Renal cortex interstitium (tissue), 15 donors: ENCODE data around the gene DSE. TPM values are rescaled to one million over a fixed set of nuclear protein-coding genes. Genes with fewer than 3 reads are reported as not detected.
A peak's percentile ranks its signal among the peaks of the same experiment; 100 is the strongest.
"Not testable (repeated sequence)": the region's sequence is repeated elsewhere in the genome, so short reads cannot be mapped to it uniquely, and the experiment has no call there.

Experiments
- DNase-seq, 11 donors: peaks; one replicate each; pipeline ENCODE4 v3.0.0-alpha.2; 2013; ENCODE audit warnings: low read depth in 9 of 11, low spot score in 4 of 11; ENCODE audit errors: extremely low read depth in 1 of 11
- long read RNA-seq, 16 experiments: transcript quantifications; one replicate each; lab custom pipeline, GENCODE V29; 2026
- polyA plus RNA-seq, 3 donors: library from polyadenylated mRNA; unstranded; fragments of 120-200 nt; gene quantifications; one replicate each; pipeline ENCODE4 v1.2.1, GENCODE V29; 2013; ENCODE audit not compliant: insufficient read length in 3 of 3

The DSE gene
- 10 to 100 TPM; 38.7 to 42.5 (median 42.1) TPM for polyA plus RNA-seq
- long read RNA-seq, donor 1, full-length matches to known transcripts: 6 of 6 reads
- long read RNA-seq, donor 1, partial matches to known transcripts: 0 of 6 reads
- long read RNA-seq, donor 1, other reads (novel, unspliced or antisense): 0 of 6 reads
- long read RNA-seq, donor 2, full-length matches to known transcripts: 3 of 17 reads
- long read RNA-seq, donor 2, partial matches to known transcripts: 14 of 17 reads
- long read RNA-seq, donor 2, other reads (novel, unspliced or antisense): 0 of 17 reads
- long read RNA-seq, donor 3, full-length matches to known transcripts: 7 of 12 reads
- long read RNA-seq, donor 3, partial matches to known transcripts: 5 of 12 reads
- long read RNA-seq, donor 3, other reads (novel, unspliced or antisense): 0 of 12 reads
- long read RNA-seq, donor 4, full-length matches to known transcripts: 4 of 18 reads
- long read RNA-seq, donor 4, partial matches to known transcripts: 14 of 18 reads
- long read RNA-seq, donor 4, other reads (novel, unspliced or antisense): 0 of 18 reads
- long read RNA-seq, donor 5: 0 reads
- long read RNA-seq, donor 6, full-length matches to known transcripts: 3 of 3 reads
- long read RNA-seq, donor 6, partial matches to known transcripts: 0 of 3 reads
- long read RNA-seq, donor 6, other reads (novel, unspliced or antisense): 0 of 3 reads
- long read RNA-seq, donor 7, full-length matches to known transcripts: 5 of 5 reads
- long read RNA-seq, donor 7, partial matches to known transcripts: 0 of 5 reads
- long read RNA-seq, donor 7, other reads (novel, unspliced or antisense): 0 of 5 reads
- long read RNA-seq, donor 8: 0 reads
- long read RNA-seq, donor 9, full-length matches to known transcripts: 2 of 2 reads
- long read RNA-seq, donor 9, partial matches to known transcripts: 0 of 2 reads
- long read RNA-seq, donor 9, other reads (novel, unspliced or antisense): 0 of 2 reads
- long read RNA-seq, donor 10, full-length matches to known transcripts: 4 of 4 reads
- long read RNA-seq, donor 10, partial matches to known transcripts: 0 of 4 reads
- long read RNA-seq, donor 10, other reads (novel, unspliced or antisense): 0 of 4 reads
- long read RNA-seq, donor 11, full-length matches to known transcripts: 3 of 3 reads
- long read RNA-seq, donor 11, partial matches to known transcripts: 0 of 3 reads
- long read RNA-seq, donor 11, other reads (novel, unspliced or antisense): 0 of 3 reads
- long read RNA-seq, donor 12, full-length matches to known transcripts: 1 of 1 reads
- long read RNA-seq, donor 12, partial matches to known transcripts: 0 of 1 reads
- long read RNA-seq, donor 12, other reads (novel, unspliced or antisense): 0 of 1 reads
- long read RNA-seq, donor 13: 0 reads
- long read RNA-seq, donor 14, full-length matches to known transcripts: 4 of 4 reads
- long read RNA-seq, donor 14, partial matches to known transcripts: 0 of 4 reads
- long read RNA-seq, donor 14, other reads (novel, unspliced or antisense): 0 of 4 reads
- long read RNA-seq, donor 15: 0 reads
- long read RNA-seq, donor 16, full-length matches to known transcripts: 10 of 29 reads
- long read RNA-seq, donor 16, partial matches to known transcripts: 19 of 29 reads
- long read RNA-seq, donor 16, other reads (novel, unspliced or antisense): 0 of 29 reads

DNA sequence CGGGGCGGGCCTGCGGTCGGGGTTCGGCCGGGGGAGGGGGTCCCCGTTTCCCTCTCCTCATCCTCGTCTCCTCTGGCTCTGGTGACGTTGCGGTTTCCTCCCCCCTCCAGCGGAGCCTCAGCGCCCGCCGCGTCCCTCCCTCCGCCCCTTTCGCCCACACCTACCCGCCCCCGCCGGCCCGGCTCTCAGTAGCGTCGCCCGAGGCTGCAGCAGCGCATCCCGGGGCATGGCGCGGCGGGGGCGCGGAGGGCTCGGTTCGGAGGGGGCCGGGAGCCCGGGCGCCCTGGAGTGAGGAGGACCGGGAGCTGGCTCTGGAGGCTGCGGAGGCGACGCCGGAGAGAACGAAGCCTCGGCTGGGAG lies at the start of gene DSE:
TSS of gene DSE (plus strand) at position 188 of the 360 bp plus-strand sequence. CDS start 28,304 bp downstream, outside the sequence.
- DNase-seq: peak in 10 of 11 donors; percentile 52 to 86 (median 77)

GRCh38 chr6:116321933-116322332 lies 48.8 kb upstream of the DSE start:
- not testable (repeated sequence) for DNase-seq

DNA sequence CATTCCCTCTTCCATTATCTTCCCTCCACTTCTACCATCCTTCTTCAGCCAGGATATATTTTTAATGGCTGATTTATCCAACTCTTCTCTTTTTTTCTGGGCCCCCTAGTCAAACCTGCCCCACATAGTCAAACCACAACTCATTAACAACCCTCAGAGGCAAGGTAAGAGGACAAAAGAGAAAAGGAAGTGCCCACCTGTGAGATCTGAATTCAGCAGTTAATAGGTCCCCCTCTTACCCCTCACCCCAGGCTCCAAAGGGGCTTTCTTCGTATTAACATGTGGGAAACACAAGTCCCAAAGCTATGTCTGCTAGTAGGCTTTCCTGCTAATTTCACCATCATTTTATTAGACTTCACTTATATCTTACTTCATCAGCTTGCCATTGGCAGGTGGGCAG lies 46.9 kb upstream of the DSE start:
- DNase-seq: no peak

GRCh38 chr6:116325634-116326132 lies 45.1 kb upstream of the DSE start:
- not testable (repeated sequence) for DNase-seq

DNA sequence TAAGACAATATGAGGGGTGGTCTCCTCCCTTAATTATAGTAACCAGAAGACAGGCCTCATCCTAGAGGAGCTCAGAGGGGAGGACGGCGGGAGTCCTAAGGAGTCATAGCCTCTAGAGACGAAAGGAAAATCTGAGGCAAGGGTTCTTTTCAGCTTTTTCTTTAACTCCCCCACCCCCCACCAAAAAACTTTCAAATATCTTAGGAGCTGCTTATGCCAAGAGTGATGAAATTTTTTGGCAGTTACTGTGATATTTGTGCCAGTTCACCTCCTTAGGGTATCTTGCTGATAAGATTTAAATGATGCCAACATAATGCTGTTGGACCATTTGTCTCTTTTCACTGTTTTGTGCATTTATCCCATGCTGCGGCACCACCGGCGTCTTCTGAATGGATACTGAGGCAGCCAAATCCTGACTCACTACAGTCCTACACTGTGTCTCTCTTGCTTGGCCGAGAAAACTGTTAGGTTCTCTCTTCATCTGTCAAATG lies 44.5 kb upstream of the DSE start:
- DNase-seq: no peak

DNA sequence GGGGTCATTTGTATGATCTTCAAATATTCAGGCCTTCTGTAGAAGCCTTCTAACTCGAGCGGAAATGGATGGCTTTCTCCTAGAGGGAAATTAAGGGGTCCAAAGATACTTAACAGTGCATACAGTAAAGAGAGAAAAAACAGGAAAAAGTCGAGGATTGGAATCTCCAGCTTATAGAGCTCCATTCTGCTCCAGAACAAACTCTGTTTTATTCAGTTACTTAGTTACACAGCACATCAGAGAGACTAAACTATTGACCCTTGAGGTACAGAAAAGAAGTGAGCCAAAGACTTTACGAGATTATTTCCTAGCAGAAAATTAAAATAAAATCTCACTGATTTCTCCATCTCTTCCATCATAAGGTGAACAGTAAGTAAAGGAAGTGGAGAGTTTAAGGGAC lies 43.8 kb upstream of the DSE start:
- no peak for DNase-seq

GRCh38 chr6:116327803-116328527 lies 42.8 kb upstream of the DSE start:
- no peak for DNase-seq

DNA sequence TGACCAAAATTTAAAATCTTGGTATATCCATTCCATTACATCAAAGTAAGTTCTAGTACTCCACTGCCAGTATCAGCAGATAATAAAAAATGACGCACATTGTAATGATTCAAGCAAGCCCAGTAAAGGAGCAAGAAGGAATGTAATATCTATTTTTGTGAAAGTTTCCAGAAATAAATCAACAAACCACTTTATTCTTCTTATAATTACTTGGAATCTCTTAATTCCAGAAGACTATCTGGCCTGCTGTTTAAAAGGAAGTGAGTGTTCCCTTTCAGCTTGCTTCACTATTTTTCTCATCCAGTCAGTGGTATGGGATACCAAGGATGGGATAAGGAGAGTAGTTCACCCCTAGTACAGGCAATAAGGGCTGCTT lies 42.2 kb upstream of the DSE start:
- DNase-seq: no peak

DNA sequence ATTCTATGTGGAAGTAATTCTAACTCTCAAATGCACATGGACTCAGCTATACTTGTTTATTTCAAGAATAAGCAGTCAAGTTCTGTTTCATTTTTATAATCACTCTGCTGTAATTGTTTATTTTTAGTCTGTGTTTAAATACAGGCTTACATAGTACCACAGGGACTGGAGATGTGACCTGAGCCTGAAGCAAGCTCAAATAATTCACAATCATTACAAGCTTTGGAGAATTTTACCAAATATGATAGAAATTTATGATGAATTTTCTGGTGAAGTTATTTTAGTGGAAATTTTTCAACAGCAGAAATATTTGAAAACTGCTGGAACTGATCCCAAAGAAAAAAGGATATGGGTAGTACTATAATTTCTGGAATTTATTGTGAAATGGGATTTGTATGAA lies 41.6 kb upstream of the DSE start:
- no peak for DNase-seq

DNA sequence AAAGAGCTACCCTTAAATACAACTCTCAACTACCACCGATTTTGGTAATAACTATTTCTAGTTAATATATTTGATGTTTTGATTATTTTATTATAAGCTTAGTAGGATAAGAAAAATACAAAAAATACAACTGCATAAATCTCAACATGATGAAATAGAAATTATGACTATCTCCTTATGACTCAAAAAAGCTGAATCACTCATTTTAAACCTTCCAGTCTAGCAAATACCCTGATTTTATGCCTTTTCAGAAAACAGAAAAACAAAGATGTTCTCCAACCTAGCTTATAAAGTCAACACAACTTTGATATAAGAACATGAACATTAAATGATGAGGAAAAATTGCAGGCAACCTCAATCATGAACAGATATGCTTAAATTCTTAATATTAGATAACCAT lies 40.2 kb upstream of the DSE start:
- DNase-seq: no peak

DNA sequence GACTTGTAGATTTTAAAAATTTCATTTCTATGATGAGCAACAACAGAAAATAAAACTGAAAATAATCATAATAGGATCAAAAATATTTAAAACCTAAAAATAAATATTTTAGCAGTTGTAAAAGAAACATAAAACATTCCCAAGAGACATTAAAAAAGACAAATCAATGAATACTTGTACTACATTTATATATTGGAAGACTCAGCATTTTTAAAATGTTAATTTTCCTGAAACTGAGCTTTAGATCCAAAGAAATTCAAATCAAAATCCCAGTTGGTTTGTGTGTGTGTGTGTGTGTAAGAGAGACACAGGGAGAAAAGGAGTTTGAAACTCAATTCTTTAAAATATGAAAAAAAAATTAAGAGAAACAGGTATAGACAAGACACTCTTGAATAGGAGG lies 38.7 kb upstream of the DSE start:
- DNase-seq: no peak

- not testable (repeated sequence) for DNase-seq
These were observed 35.9 kb upstream of the DSE start for GRCh38 chr6:116334638-116335409.

DNA sequence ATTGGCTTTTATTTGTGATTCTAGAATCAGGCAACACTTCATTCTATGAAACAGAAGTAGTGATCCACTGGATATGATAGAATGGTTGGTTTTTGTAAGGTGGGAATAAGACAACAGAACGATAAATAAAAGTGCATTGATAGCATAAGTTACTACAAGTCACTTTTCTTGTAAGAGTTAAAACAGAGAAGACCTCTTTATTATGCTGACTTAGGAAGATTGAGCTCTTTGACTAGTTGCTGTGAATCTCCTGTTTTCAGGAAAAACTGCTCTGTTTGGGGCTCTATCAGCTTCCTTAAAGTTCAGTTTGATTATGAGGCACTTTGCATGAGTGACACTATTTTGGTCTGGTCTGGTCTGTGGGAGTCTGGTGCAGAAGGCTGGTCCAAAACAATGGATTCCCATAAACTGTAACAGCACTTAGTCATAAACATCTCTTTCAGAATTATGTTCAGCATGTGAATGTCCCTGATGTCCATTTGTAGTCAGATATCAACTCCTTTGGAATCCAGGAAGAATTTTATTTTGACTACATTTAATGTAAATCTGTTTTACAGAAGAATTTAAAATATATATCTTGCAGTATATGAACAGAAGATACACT lies 35.0 kb upstream of the DSE start:
- DNase-seq: no peak

DNA sequence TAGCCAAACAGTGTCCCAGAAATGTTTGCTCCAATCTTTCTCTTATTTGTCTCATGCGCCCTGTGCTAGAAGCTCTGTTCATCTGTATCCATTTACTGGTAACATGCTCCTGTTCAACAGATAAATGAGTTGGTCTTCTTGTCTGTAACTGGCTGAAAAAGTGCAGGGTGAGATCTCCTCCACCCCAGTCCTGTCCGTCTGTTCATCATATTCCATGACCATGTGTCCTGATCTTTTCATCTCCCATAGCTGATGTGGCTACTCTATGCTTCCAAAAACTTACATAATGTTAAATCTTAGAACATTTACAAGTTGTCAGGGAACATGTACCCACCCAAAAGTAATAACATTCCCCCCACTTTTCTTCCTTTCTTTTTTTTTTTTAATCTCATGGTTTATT lies 31.8 kb upstream of the DSE start:
- no peak for DNase-seq

DNA sequence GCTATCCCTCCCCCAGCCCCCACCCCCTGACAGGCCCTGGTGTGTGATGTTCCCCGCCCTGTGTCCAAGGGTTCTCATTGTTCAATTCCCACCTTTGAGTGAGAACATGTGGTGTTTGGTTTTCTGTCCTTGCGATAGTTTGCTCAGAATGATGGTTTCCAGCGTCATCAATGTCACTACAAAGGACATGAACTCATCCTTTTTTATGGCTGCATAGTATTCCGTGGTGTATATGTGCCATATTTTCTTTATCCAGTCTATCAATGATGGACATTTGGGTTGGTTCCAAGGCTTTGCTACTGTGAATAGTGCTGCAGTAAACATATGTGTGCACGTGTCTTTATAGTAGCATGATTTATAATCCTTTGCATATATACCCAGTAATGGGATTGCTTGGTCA lies 30.1 kb upstream of the DSE start:
- not testable (repeated sequence) for DNase-seq

DNA sequence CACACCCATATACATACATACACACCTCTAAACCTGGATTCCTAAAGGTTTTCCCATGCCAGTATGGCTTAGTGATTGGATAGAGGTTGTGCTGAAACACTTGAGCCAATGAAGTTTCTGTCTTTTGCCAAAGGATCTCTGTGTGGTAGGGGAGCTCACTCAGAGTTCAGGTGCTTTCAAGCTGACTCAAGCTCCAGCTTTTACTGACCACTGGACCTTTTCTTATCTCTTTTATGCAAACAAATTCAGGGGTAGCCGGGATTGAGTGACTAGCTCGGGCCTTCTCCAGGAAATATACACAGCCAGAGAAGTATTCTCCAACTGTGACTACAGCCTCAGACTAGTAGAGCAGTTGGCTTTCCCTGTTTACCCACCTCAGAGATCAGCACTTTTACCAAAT lies 21.5 kb upstream of the DSE start:
- DNase-seq: no peak

DNA sequence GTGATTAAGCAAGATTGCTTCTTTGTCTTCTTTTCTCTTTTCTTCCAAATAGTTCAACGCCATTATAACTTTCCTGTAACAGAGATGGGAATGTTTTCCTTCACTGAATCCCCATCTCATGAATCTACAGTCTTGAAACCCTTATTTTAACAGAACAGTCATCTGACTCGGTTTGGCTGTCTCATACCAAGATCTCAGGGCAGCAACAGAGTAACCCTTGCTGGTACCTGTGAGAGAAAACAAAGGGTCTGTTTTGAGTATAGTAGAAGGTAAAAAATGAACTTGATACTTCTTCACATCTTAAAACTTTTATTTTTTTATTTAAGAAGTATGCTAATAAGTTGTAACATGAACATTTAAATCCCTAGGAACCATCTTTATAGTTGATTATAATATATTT lies 19.6 kb upstream of the DSE start:
- no peak for DNase-seq
